ENCODE results near the gene CKS1B. TPM values are rescaled to one million over a fixed set of nuclear protein-coding genes. Genes with fewer than 3 reads are reported as not detected.
A peak's percentile ranks its signal among the peaks of the same experiment; 100 is the strongest.

Gene CKS1B
- polyA plus RNA-seq, 2 of the 4 experiments (the other 2 are of a cell fraction), result 356 to 725 TPM

DNA sequence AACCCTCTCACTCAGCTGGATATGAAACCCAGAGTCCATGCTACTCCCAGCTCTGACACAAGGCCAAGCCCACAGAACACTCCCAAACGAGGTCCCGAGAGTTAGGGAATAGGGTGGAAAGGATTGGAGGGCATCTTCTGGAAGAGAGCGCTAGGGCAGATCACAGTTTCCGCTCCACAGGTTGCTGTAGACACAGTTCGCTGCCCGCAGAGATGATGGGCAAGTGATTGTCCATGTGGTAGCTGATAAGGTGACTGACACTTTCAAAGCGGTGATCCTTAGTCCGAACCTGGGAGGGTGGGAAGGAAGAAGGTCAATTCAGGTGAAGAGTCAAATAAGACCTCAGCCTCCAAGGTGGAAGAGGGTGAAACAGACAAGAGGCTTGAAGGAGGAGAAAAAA lies 10.8 kb upstream of the CKS1B start:
- peaks cover 36% of the 10 kb centered on the region for H3K4me1 ChIP-seq
- TF ChIP-seq RNF2 (IDR thresholded peaks at IDR 0.05; ENCODE audit: borderline replicate concordance, low read depth), result no peak
- peak; percentile 66; the same call in 1 of the 2 replicates for TF ChIP-seq POLR2AphosphoS2 (conservative IDR thresholded peaks at IDR 0.05; ENCODE audit: low read length)
- H3K9me3 ChIP-seq, result no peaks in the 10 kb centered on the region
- CTCF ChIA-PET, result interaction anchor here (1.0 kb wide), 1 partner anchor 120 kb away, joined by 3 read pairs; no protein-coding TSS in a partner anchor
- DNase-seq (ENCODE audit: low read depth in 1 of 2, low spot score in 1 of 2), result no peak
- POLR2A ChIA-PET, result no interaction called here
- no peak for FAIRE-seq
- H3K4me3 ChIP-seq, result no peak overlapping the region
- H3K27ac ChIP-seq, result 0 out of 6 replicates have a peak overlapping the region, but pooled peaks of 1 of the 2 experiments have one; percentile 4
- ATAC-seq, result no peak
- peak overlapping the region; percentile 99; the same call in 1 of the 3 replicates for H3K4me2 ChIP-seq
- WGBS (ENCODE audit: missing lambda C conversion rate), result 84% methylated on average over 8 of the region's 8 CpGs

DNA sequence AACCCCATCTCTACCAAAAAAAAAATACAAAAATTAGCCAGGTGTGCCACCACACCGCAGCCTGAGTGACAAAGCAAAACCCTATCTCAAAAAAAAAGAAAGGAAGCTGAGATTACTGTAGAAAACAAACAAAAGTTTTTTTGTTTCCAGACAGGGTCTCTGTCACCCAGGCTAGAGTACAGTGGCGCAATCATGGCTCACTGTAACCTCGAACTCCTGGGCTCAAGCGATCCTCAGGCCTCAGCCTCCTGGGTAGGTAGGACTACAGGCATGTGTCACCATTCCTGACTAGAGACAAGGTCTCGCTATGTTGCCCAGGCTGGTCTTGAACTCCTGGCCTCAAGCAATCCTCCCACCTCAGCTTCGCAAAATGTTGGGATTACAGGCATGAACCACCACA lies 10.1 kb upstream of the CKS1B start:
- DNase-seq (ENCODE audit: low read depth in 1 of 2, low spot score in 1 of 2) (no peak), ATAC-seq (no peak), FAIRE-seq (no peak)
- Histone ChIP-seq H3K9me3 (no peaks in the 10 kb centered on the region), H3K4me1 (peaks cover 40% of the 10 kb centered on the region), H3K27ac (0 out of 6 replicates have a peak overlapping the region, but pooled peaks of 1 of the 2 experiments have one; percentile 7), H3K4me3 (no peak overlapping the region), H3K4me2 (no peak overlapping the region)
- ChIA-PET POLR2A (interaction anchor here (0.6 to 1.9 kb wide), 3 partner anchors 10 to 80 kb away, joined by 4 to 8 read pairs (median 6); partner anchors contain the start of gene CKS1B), CTCF (interaction anchor here (1.2 kb wide), 1 partner anchor 9 kb away, joined by 4 read pairs; the partner anchor contains the start of gene PBXIP1)
- 90% methylated on average over 6 of the region's 6 CpGs for WGBS (ENCODE audit: missing lambda C conversion rate)
- TF ChIP-seq BHLHE40 (IDR thresholded peaks at IDR 0.05; ENCODE audit: low read depth, low read length), result no peak
- peak in 1 of 2 experiments; percentile 42; a peak in 2 of 4 replicates for TF ChIP-seq CEBPB (IDR thresholded peaks at IDR 0.05)

DNA sequence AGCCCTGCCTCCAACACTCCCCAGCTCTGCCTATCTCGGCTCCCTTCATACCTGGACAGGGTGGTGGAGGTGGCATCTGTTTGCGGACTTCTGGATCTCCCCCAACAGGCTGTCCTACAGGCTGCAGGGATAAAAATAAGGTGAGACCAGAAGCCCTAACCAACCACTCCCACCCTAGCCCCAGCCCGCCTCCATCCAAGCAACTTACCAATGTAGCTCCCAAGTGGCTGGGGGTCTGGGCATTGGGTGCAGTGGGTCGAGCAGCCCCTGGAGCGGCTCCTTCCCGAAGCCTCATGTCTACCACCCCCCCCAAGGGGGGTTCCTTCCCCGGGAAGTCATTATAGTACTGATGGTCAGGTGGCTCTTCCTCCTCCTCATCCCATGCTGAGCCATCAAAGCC lies 8.4 kb upstream of the CKS1B start:
- CTCF ChIA-PET, result interaction anchor here (0.9 kb wide), 1 partner anchor 30 kb away, joined by 3 read pairs; the partner anchor contains the start of gene PMVK
- no peak overlapping the region for H3K27ac ChIP-seq
- no peak for FAIRE-seq
- ATAC-seq, result no peak
- no peak overlapping the region for H3K4me2 ChIP-seq
- no peak overlapping the region for H3K4me3 ChIP-seq
- POLR2A ChIA-PET, result interaction anchor here (1.5 to 1.9 kb wide), 2 partner anchors 8 to 10 kb away, joined by 4 to 8 read pairs; partner anchors contain the start of genes CKS1B and PBXIP1
- no peak for DNase-seq (ENCODE audit: low read depth in 1 of 2, low spot score in 1 of 2)
- no peaks in the 10 kb centered on the region for H3K9me3 ChIP-seq
- TF ChIP-seq, protein P1, sequence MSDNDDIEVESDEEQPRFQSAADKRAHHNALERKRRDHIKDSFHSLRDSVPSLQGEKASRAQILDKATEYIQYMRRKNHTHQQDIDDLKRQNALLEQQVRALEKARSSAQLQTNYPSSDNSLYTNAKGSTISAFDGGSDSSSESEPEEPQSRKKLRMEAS (IDR thresholded peaks at IDR 0.05), result no peak
- TF ChIP-seq, protein P2, sequence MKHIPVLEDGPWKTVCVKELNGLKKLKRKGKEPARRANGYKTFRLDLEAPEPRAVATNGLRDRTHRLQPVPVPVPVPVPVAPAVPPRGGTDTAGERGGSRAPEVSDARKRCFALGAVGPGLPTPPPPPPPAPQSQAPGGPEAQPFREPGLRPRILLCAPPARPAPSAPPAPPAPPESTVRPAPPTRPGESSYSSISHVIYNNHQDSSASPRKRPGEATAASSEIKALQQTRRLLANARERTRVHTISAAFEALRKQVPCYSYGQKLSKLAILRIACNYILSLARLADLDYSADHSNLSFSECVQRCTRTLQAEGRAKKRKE (CRISPR knock-in tag; IDR thresholded peaks at IDR 0.05; ENCODE audit: low read depth), result no peak
- TF ChIP-seq RAD21 (conservative IDR thresholded peaks at IDR 0.05 in 1 of 2, IDR thresholded peaks at IDR 0.05 in 1 of 2) (no peak), HOXB13 (CRISPR knock-in tag; IDR thresholded peaks at IDR 0.05; ENCODE audit: low read depth) (no peak), HEYL (CRISPR knock-in tag; IDR thresholded peaks at IDR 0.05) (no peak), CHD4 (IDR thresholded peaks at IDR 0.05; ENCODE audit: borderline replicate concordance) (no peak), EHMT2 (IDR thresholded peaks at IDR 0.05; ENCODE audit: low read depth) (no peak), ZNF302 (CRISPR knock-in tag; IDR thresholded peaks at IDR 0.05) (no peak), FOSB (CRISPR knock-in tag; IDR thresholded peaks at IDR 0.05) (no peak), POLR2A (IDR thresholded peaks at IDR 0.05; ENCODE audit: low read length) (no peak), RFX5 (IDR thresholded peaks at IDR 0.05) (no peak), RCOR1 (IDR thresholded peaks at IDR 0.05; ENCODE audit: low read depth, low read length) (no peak), CEBPB (IDR thresholded peaks at IDR 0.05) (no peak), KDM1A (IDR thresholded peaks at IDR 0.05; ENCODE audit: low read depth) (no peak)
- TF ChIP-seq, protein P3, sequence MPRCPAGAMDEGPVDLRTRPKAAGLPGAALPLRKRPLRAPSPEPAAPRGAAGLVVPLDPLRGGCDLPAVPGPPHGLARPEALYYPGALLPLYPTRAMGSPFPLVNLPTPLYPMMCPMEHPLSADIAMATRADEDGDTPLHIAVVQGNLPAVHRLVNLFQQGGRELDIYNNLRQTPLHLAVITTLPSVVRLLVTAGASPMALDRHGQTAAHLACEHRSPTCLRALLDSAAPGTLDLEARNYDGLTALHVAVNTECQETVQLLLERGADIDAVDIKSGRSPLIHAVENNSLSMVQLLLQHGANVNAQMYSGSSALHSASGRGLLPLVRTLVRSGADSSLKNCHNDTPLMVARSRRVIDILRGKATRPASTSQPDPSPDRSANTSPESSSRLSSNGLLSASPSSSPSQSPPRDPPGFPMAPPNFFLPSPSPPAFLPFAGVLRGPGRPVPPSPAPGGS (IDR thresholded peaks at IDR 0.05), result no peak
- WGBS (ENCODE audit: missing lambda C conversion rate), result 91% methylated on average over 6 of the region's 7 CpGs
- H3K4me1 ChIP-seq, result peaks cover 35% of the 10 kb centered on the region
